ENCODE measurements around the gene LSM11.

LSM11 gene

DNA sequence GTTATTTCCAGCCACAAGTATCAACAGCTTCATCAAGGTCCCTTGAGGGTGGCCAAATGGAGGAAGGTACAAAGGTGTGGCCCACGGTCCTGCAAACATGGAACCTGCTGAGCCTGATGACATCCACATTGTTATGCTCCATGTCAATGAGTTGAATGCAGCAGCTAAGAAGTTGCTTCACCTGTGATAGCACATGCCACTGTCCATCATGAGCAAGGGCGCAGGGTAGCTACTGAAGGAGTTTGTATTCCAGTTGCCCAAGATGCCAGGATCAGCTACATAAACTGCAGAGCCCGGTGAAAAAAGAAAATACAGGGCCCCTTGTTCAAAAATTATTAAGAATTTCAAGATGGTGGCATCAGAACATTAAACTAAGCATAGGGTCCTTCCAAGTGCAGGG lies 24.2 kb downstream of the LSM11 start:
- no peak for DNase-seq (ENCODE audit: low read depth in 2 of 3, low spot score in 1 of 3)

DNA sequence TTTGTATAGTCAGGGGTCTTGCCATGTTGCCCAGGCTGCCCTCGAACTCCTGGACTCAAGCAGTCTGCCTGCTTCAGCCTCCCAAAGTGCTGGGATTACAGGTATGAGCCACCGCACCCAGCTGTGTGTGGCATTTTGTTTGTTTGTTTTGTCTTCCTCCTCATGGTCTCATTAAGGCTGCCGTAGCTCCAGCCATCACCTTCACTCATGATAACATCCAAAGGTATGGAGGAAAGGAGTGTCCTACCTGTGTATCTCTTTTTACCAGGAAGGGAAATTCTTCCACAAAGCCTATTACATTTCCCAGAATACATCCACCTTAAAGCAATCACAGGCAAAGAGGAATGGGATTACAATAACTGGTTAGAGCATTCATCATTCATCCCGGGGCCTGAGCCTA lies 27.2 kb downstream of the LSM11 start:
- DNase-seq (ENCODE audit: low read depth in 2 of 3, low spot score in 1 of 3), result no peak

GRCh38 chr5:157772127-157772526 lies 28.6 kb downstream of the LSM11 start:
- DNase-seq (ENCODE audit: low read depth in 2 of 3, low spot score in 1 of 3), result no peak

DNA sequence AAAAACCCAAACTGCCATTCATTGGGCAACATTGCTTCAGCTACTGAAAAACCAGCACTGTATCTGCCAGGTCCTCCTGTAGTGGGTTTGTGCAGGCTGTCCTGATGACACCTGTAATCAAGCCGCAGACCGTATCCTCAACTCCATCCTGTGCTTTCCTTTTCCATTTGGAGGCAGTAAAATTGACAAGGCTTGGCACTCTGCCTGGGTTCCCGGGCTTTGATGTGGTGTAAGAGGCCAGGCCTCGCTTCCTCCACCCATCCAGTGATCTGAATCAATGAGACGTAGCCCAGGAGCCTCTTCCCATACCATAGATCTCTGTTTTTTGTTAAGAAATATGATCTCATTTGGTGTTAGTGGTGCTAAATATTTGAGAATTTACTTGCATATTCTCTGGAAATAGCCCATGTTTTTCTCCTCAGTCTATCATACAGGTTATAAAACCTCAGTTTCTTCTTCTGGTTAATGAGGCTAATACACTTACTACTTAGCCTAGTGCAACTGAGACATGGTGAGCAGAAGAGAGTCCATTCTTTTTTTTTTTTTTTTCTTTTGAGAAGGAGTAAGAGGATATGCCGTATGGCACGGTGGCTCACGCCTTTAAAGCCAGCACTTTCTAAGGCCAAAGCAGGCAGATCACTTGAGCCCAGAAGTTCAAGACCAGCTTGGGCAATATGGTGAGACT lies 34.8 kb downstream of the LSM11 start:
- DNase-seq (ENCODE audit: low read depth in 2 of 3, low spot score in 1 of 3), result no peak

DNA sequence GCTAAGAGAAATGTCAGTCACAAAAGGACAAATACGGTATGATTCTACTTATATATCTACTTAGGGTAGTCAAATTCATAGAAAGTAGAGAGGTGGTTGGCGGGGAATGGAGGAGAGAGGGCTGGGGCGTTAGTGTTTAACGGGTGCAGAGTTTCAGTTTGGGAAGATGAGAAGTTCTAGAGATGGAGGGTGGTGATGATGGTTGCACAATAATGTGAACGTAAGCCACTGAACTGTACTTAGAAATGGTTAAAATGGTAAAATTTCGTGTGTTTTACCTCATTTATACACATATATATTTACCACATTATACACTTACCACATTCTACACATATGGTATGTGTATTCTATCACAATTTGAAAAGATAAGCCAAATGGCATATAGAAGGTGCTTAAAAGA lies 35.7 kb downstream of the LSM11 start:
- no peak for DNase-seq (ENCODE audit: low read depth in 2 of 3, low spot score in 1 of 3)

GRCh38 chr5:157785801-157786200 lies 42.3 kb downstream of the LSM11 start:
- DNase-seq (ENCODE audit: low read depth in 2 of 3, low spot score in 1 of 3), result no peak

GRCh38 chr5:157793301-157793700 lies 49.8 kb downstream of the LSM11 start:
- DNase-seq (ENCODE audit: low read depth in 2 of 3, low spot score in 1 of 3), result no peak

GRCh38 chr5:157799578-157799977 lies 56.1 kb downstream of the LSM11 start:
- no peak for DNase-seq (ENCODE audit: low read depth in 2 of 3, low spot score in 1 of 3)

- no peak for DNase-seq (ENCODE audit: low read depth in 2 of 3, low spot score in 1 of 3)
Observed at GRCh38 chr5:157800137-157800536, 56.6 kb downstream of the LSM11 start.

GRCh38 chr5:157802736-157803135 lies 59.2 kb downstream of the LSM11 start:
- DNase-seq (ENCODE audit: low read depth in 2 of 3, low spot score in 1 of 3), result no peak

GRCh38 chr5:157808043-157808442 lies 64.5 kb downstream of the LSM11 start:
- DNase-seq (ENCODE audit: low read depth in 2 of 3, low spot score in 1 of 3), result no peak
